Adrenal gland (tissue), 12 donors: Measurements from ENCODE around the gene CNOT8. TPM values are rescaled to one million over a fixed set of nuclear protein-coding genes. Genes with fewer than 3 reads are reported as not detected.
"Not testable (repeated sequence)": the region's sequence is repeated elsewhere in the genome, so short reads cannot be mapped to it uniquely, and the experiment has no call there.

Source experiments
- DNase-seq, 7 donors: peaks; one replicate each; pipeline ENCODE4 v3.0.0-alpha.2; 2019 to 2020
- H3K27ac ChIP-seq, 5 donors: fragments of 200-600 bp; sonication (generic) in 4 of 5; 1 replicate in 3 of 5; 2 replicates in 2 of 5; pipeline versions ENCODE4 v1.5.1 to v1.8.0; 2016 to 2020; ENCODE audit warnings: mild to moderate bottlenecking in 1 of 5
- H3K27me3 ChIP-seq: fragments of 200-600 bp; 2 replicates; pipeline ENCODE4 v1.8.0; 2021
- H3K36me3 ChIP-seq, 2 donors: fragments of 200-600 bp; replicated peaks in 1 of 2; 1 replicate in 1 of 2; 2 replicates in 1 of 2; pipeline versions ENCODE4 v1.5.1 to v1.8.0; 2018 to 2022
- H3K4me1 ChIP-seq, 2 donors: fragments of 200-600 bp; replicated peaks in 1 of 2; 1 replicate in 1 of 2; 2 replicates in 1 of 2; pipeline versions ENCODE4 v1.5.1 to v1.8.0; 2018 to 2021
- H3K4me3 ChIP-seq, 4 donors: fragments of 200-600 bp; sonication (generic) in 3 of 4; one replicate each; pipeline ENCODE4 v1.5.1; 2016 to 2018
- H3K9me3 ChIP-seq, 3 donors: fragments of 200-600 bp; sonication (generic) in 1 of 3; replicated peaks in 1 of 3; 1 replicate in 2 of 3; 2 replicates in 1 of 3; pipeline versions ENCODE4 v1.5.1 to v1.8.0; 2016 to 2021
- POLR2A ChIP-seq, 2 donors: fragments of 450-650 bp; IDR thresholded peaks; one replicate each; pipeline ENCODE4 v1.6.1; 2017; ENCODE audit warnings: antibody characterized with exemption in 2 of 2, mild to moderate bottlenecking in 2 of 2, moderate library complexity in 1 of 2
- WGBS, 4 donors: extraction: QIAGEN DNeasy Blood & Tissue Kit in 2 of 4; methylation state at CpG; one replicate each; pipeline versions ENCODE4 v1.1.5 to v1.1.7; 2013 to 2017; 5-methylcytosine and 5-hydroxymethylcytosine counted together
- intact Hi-C, 2 donors: fragments of 100-400 bp; cut with DNase I; formaldehyde crosslinking; loops; one replicate each; pipeline versions ENCODE4 v1.14.1 to v1.15.0; 2022 to 2023
- polyA plus RNA-seq, 3 donors: library from polyadenylated mRNA; stranded (reverse); fragments of 200-250 nt in 2 of 3; fragments of 350-450 nt in 1 of 3; fragmentation: Illumina TruSeq in 1 of 3; extraction: RNeasy Lipid Tissue Mini Kit (QIAGEN cat#74804) in 1 of 3; gene quantifications; one replicate each; pipeline ENCODE4 v1.2.3, GENCODE V29; 2013 to 2014
- total RNA-seq, 9 donors: library from RNA; depleted of rRNA in 4 of 9; stranded (reverse); fragments of >200 nt in 4 of 9; fragments of 120-200 nt in 1 of 9; fragmentation: NEBNext Ultra II Directional in 1 of 9; extraction: Animal tissue kit (Norgen Biotek cat#: 25700) in 1 of 9; gene quantifications; one replicate each; pipeline versions ENCODE4 v1.1.0 to v1.2.4, GENCODE V29; 2013 to 2023
- TF ChIP-seq, protein P1 (sequence below), 6 experiments: fragments of 450-650 bp in 4 of 6; fragments of 200-600 bp in 2 of 6; sonication (generic) in 1 of 6; IDR thresholded peaks; 1 replicate in 5 of 6; 2 replicates in 1 of 6; pipeline versions ENCODE4 v1.5.1 to v1.8.0; 2016 to 2021; ENCODE audit warnings: antibody characterized with exemption in 6 of 6, mild to moderate bottlenecking in 2 of 6, moderate library complexity in 1 of 6
- donor health status: healthy with polysubstance abuse.
- donor health status: Bipolar disorder and iron deficiency.
- donor health status: DM: yes; HTN: yes; CAD: no.
- donor health status: DM: no; HTN: no; CAD: no.
- donor health status: DM: no; HTN: no; CAD: no.
- donor health status: DM: yes; HTN: yes; CAD: no.

Gene CNOT8
- total and polyA plus RNA-seq, 12 donors: 25.6 to 109 (median 67.6) TPM

DNA sequence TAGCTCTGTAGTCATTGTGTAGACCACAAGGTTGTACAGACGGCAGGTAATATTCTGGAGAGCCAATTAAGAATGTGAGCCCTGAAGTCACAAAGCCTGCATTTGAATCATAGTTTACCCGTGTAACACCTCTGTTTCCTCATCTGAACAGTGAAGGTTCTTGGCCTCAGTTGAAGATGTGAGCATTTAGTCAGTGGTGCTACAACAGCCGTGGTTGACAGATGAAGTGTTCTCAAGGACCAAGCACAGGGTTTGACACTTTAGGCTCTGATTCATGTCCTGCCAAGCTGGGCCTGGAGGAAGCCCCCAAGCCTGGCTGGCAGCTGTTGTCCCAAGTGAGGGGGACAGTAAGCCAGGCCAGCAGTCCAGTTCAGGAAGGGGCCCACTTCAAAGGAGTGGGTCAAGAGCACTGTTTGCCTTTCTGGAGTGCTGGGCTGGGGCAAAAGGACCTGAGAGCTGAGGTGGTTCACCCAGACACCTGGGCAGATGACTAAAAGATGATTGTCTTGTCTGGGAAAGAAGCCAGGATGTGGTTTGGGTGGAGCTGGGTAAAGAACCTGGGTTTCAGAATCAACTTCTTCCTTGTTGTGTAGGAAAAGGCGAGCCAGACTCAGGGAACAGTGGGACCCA, 28.7 kb upstream of the CNOT8 start:
- DNase-seq: no peak
- WGBS, 4 donors: 75 to 88% (median 83%) methylated on average over 4 of the region's 4 CpGs
- TF ChIP-seq POLR2A (IDR thresholded peaks at IDR 0.05): no peak
- TF ChIP-seq, protein P1, sequence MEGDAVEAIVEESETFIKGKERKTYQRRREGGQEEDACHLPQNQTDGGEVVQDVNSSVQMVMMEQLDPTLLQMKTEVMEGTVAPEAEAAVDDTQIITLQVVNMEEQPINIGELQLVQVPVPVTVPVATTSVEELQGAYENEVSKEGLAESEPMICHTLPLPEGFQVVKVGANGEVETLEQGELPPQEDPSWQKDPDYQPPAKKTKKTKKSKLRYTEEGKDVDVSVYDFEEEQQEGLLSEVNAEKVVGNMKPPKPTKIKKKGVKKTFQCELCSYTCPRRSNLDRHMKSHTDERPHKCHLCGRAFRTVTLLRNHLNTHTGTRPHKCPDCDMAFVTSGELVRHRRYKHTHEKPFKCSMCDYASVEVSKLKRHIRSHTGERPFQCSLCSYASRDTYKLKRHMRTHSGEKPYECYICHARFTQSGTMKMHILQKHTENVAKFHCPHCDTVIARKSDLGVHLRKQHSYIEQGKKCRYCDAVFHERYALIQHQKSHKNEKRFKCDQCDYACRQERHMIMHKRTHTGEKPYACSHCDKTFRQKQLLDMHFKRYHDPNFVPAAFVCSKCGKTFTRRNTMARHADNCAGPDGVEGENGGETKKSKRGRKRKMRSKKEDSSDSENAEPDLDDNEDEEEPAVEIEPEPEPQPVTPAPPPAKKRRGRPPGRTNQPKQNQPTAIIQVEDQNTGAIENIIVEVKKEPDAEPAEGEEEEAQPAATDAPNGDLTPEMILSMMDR (IDR thresholded peaks at IDR 0.05): no peak
- H3K9me3 ChIP-seq: no peaks in the 10 kb centered on the region
- H3K36me3 ChIP-seq: peaks cover 0 to 26% of the 10 kb centered on the region in 2 donors
- no peaks in the 10 kb centered on the region for H3K27me3 ChIP-seq
- H3K4me3 ChIP-seq: no peak overlapping the region
- peak overlapping the region in 1 of 5 donors; percentile 26 for H3K27ac ChIP-seq
- H3K4me1 ChIP-seq: peaks cover 0 to 4% of the 10 kb centered on the region in 2 donors
- intact Hi-C loops: no loop called here

- Histone ChIP-seq H3K9me3 (no peaks in the 10 kb centered on the region), H3K4me3 (no peak overlapping the region), H3K36me3 (peaks cover 0 to 26% of the 10 kb centered on the region in 2 donors), H3K27me3 (no peaks in the 10 kb centered on the region), H3K27ac (no peak overlapping the region), H3K4me1 (peaks cover under 1 to 10% of the 10 kb centered on the region in 2 donors)
- intact Hi-C loops: no loop called here
- no peak for DNase-seq
- TF ChIP-seq, protein P1 (IDR thresholded peaks at IDR 0.05): no peak
- no peak for TF ChIP-seq POLR2A (IDR thresholded peaks at IDR 0.05)
- WGBS, 4 donors: 89 to 94% (median 93%) methylated on average over 7 of the region's 7 CpGs
Observed at GRCh38 chr5:154830219-154830595, 28.2 kb upstream of the CNOT8 start.

DNA sequence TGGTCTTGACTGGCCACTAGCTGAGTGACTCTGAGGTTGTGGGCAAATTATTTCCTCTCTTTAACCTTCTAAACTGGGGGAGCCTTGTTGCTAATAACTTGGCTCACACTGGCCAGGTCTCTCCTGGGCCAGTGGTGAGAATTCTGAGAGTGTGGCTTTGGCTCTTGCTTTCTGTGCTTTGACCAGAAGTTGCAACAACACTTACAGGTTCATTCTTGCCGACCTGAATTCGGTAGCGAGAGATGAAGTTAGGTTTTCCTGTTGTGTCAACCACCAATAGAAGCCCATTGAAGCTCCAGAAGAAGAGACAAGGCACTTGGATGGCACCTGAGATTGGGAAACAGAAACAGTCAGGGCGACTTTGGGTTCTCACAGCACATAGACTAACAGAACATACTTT, 27.8 kb upstream of the CNOT8 start:
- Histone ChIP-seq H3K9me3 (no peaks in the 10 kb centered on the region), H3K27me3 (no peaks in the 10 kb centered on the region), H3K36me3 (peaks cover 0 to 26% of the 10 kb centered on the region in 2 donors), H3K4me1 (peaks cover 3 to 13% of the 10 kb centered on the region in 2 donors), H3K27ac (no peak overlapping the region), H3K4me3 (no peak overlapping the region)
- intact Hi-C loops: no loop called here
- DNase-seq: no peak
- TF ChIP-seq, protein P1 (IDR thresholded peaks at IDR 0.05): no peak
- TF ChIP-seq POLR2A (IDR thresholded peaks at IDR 0.05): no peak
- WGBS, 4 donors: 93 to 100% (median 96%) methylated on average over 4 of the region's 4 CpGs

GRCh38 chr5:154831451-154831850, 27.0 kb upstream of the CNOT8 start:
- H3K9me3 ChIP-seq: no peaks in the 10 kb centered on the region
- peaks cover 0 to 26% of the 10 kb centered on the region in 2 donors for H3K36me3 ChIP-seq
- peaks cover 3 to 15% of the 10 kb centered on the region in 2 donors for H3K4me1 ChIP-seq
- H3K27ac ChIP-seq: no peak overlapping the region
- TF ChIP-seq, protein P1 (IDR thresholded peaks at IDR 0.05): no peak
- no peak for TF ChIP-seq POLR2A (IDR thresholded peaks at IDR 0.05)
- 91 to 94% (median 92%) methylated on average over 7 of the region's 7 CpGs for WGBS, 4 donors
- no peaks in the 10 kb centered on the region for H3K27me3 ChIP-seq
- no peak for DNase-seq
- no peak overlapping the region for H3K4me3 ChIP-seq
- intact Hi-C loops: no loop called here

DNA sequence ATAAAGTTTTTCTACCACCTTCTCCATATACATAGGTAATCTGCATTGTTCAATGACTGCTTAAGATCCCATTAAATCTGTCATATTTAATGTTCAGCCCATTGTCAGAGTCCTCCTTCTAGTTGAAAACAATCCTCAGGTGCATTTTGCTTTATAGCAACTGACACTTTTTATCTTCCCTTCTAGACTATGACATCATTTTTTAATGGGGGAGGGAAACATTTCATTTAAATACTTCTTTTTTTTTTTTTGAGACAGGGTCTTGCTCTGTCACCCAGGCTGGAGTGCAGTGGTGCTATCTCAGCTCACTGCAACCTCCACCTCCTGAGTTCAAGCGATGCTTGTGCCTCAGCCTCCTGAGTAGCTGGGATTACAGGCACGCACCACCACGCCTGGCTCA, 25.6 kb upstream of the CNOT8 start:
- Histone ChIP-seq H3K36me3 (peaks cover 0 to 25% of the 10 kb centered on the region in 2 donors), H3K4me1 (peaks cover 3 to 15% of the 10 kb centered on the region in 2 donors)
- H3K27me3 ChIP-seq, H3K9me3 ChIP-seq, H3K4me3 ChIP-seq, DNase-seq, intact Hi-C loops, H3K27ac ChIP-seq: not testable (repeated sequence)
- 98 to 100% (median 99%) methylated on average over 3 of the region's 3 CpGs for WGBS, 4 donors
